HepG2 (cell line): ENCODE results near the gene IQSEC1. TPM values are rescaled to one million over a fixed set of nuclear protein-coding genes. Genes with fewer than 3 reads are reported as not detected.

Experiments used
- ATAC-seq: fragments of 200-7000 bp; cut with Tn5 transposase; 3 replicates; pipeline ENCODE4 v1.9.1; 2020; ENCODE audit warnings: mild to moderate bottlenecking, moderate library complexity
- BruUV-seq: library from RNA; stranded (reverse); fragments of 400-500 nt; replicated peaks from 2 replicates; lab custom pipeline; 2021; lab: Mats Ljungman, UMichigan
- CTCF ChIA-PET: fragments of 300-600 bp; formaldehyde crosslinking; extraction: SDS; loops from one replicate; lab custom pipeline; 2021; ENCODE audit warnings: low total read pairs, inconsistent platforms, low intra/inter-chr PET ratio; lab: Yijun Ruan, JAX
- POLR2A ChIA-PET: fragments of 350-600 bp; sonication (Branson Sonifier 250); formaldehyde crosslinking; loops from one replicate; lab custom pipeline; 2020; ENCODE audit warnings: antibody characterized with exemption, inconsistent platforms; lab: Yijun Ruan, JAX
- DNase-seq: peaks from one replicate; pipeline ENCODE4 v3.0.0-alpha.2; 2015; ENCODE audit warnings: low spot score
- FAIRE-seq: peaks from 3 replicates; lab custom pipeline; 2011; peaks lifted over from hg19 to GRCh38; lab: Jason Lieb, UNC
- H2AFZ ChIP-seq: one replicate; pipeline ENCODE4 v1.6.1; 2011; ENCODE audit warnings: low read length, inconsistent platforms
- H3K27ac ChIP-seq: fragments of 300-600 bp; 3 replicates; pipeline ENCODE4 v1.8.0; 2011; ENCODE audit warnings: mixed run types, mild to moderate bottlenecking, mixed read lengths, low read length, inconsistent platforms; ENCODE audit not compliant: insufficient read depth; ENCODE audit errors: extremely low read length
- H3K27me3 ChIP-seq, 2 experiments: fragments of 200-600 bp in 1 of 2; 2 replicates in 1 of 2; 3 replicates in 1 of 2; pipeline versions ENCODE4 v1.6.0 to v1.8.0; 2011; ENCODE audit warnings: low read length in 2 of 2, mild to moderate bottlenecking in 2 of 2, moderate library complexity in 2 of 2, inconsistent platforms in 1 of 2; ENCODE audit not compliant: insufficient read depth in 2 of 2, control insufficient read depth in 1 of 2
- H3K36me3 ChIP-seq, 2 experiments: fragments of 200-600 bp in 1 of 2; replicated peaks in 1 of 2; 2 replicates in 1 of 2; 3 replicates in 1 of 2; pipeline versions ENCODE4 v1.5.1 to v1.8.0; 2011; ENCODE audit warnings: low read length in 2 of 2, inconsistent platforms in 1 of 2; ENCODE audit not compliant: insufficient read depth in 2 of 2, control insufficient read depth in 1 of 2
- H3K4me1 ChIP-seq: 2 replicates; pipeline ENCODE4 v1.5.1; 2012; ENCODE audit warnings: low read length, inconsistent platforms; ENCODE audit not compliant: insufficient read depth
- H3K4me2 ChIP-seq: 2 replicates; pipeline ENCODE4 v1.6.0; 2011; ENCODE audit warnings: low read depth, low read length, inconsistent platforms
- H3K4me3 ChIP-seq, 3 experiments: fragments of 200-600 bp in 1 of 3; sonication (generic), shearing (Covaris generic) in 1 of 3; replicated peaks in 1 of 3; 2 replicates each; pipeline ENCODE4 v1.5.1; 2011 to 2016; ENCODE audit warnings: low read length in 3 of 3, inconsistent platforms in 2 of 3, low read depth in 2 of 3, mild to moderate bottlenecking in 2 of 3, control low read depth in 1 of 3, mixed read lengths in 1 of 3; ENCODE audit not compliant: insufficient read depth in 1 of 3
- H3K79me2 ChIP-seq: one replicate; pipeline ENCODE4 v1.6.1; 2011; ENCODE audit warnings: low read length, inconsistent platforms; ENCODE audit not compliant: insufficient read depth
- H3K9ac ChIP-seq: 2 replicates; pipeline ENCODE4 v1.6.0; 2011; ENCODE audit warnings: mild to moderate bottlenecking, low read depth, low read length, inconsistent platforms; ENCODE audit not compliant: insufficient read depth
- H3K9me3 ChIP-seq: 2 replicates; pipeline ENCODE4 v1.5.1; 2012; ENCODE audit warnings: mild to moderate bottlenecking, low read length
- H4K20me1 ChIP-seq: 2 replicates; pipeline ENCODE4 v1.6.0; 2011; ENCODE audit warnings: inconsistent platforms, mild to moderate bottlenecking, low read length, moderate library complexity; ENCODE audit not compliant: insufficient read depth
- KDM1A ChIP-seq: IDR thresholded peaks from 2 replicates; pipeline ENCODE4 v1.6.1; 2016; ENCODE audit warnings: missing compliant biosample characterization
- NONO ChIP-seq, 2 experiments: fragments of 450-650 bp in 1 of 2; sonication (generic) in 1 of 2; formaldehyde crosslinking in 1 of 2; IDR thresholded peaks in 1 of 2; conservative IDR thresholded peaks in 1 of 2; 2 replicates each; pipeline versions ENCODE4 v1.6.1 to v1.8.0; 2017 to 2022; ENCODE audit warnings: mild to moderate bottlenecking in 1 of 2, missing genetic modification reagents in 1 of 2, moderate library complexity in 1 of 2
- ZNF251 ChIP-seq: sonication (generic); formaldehyde crosslinking; IDR thresholded peaks from 2 replicates; pipeline ENCODE4 v1.9.0; 2021; ENCODE audit warnings: mild to moderate bottlenecking, missing genetic modification reagents
- ZNF512 ChIP-seq: sonication (generic); formaldehyde crosslinking; IDR thresholded peaks from 2 replicates; pipeline ENCODE4 v1.4.0; 2020; ENCODE audit warnings: mild to moderate bottlenecking, missing genetic modification reagents
- ZNF746 ChIP-seq: sonication (generic); formaldehyde crosslinking; IDR thresholded peaks from 2 replicates; pipeline ENCODE4 v1.8.0; 2022; ENCODE audit warnings: mild to moderate bottlenecking, missing genetic modification reagents
- WGBS: methylation state at CpG from one replicate; pipeline ENCODE4 v1.1.6; 2017; ENCODE audit warnings: low lambda C conversion rate; 5-methylcytosine and 5-hydroxymethylcytosine counted together
- in situ Hi-C: cut with HindIII; loops from 2 replicates; pipeline ENCODE4 v1.10.0; 2017; ENCODE audit warnings: low pct_unique_long_range_greater_than_20kb; ENCODE audit not compliant: extremely low pct_ligation_motif_present
- intact Hi-C: fragments of 100-400 bp; cut with micrococcal nuclease; formaldehyde crosslinking; loops from one replicate; pipeline ENCODE4 v1.10.0; 2022; ENCODE audit not compliant: unreplicated experiment
- polyA plus RNA-seq, 8 experiments: library from polyadenylated mRNA; depleted of rRNA in 3 of 8; stranded (reverse) in 7 of 8; unstranded in 1 of 8; fragments of >200 nt; fragmentation: Illumina TruSeq in 4 of 8; extraction: Trizol in 4 of 8; gene quantifications; 2 replicates each; pipeline versions ENCODE4 v1.2.1 to v1.2.3, GENCODE V29; 2011 to 2016; ENCODE audit warnings: low read depth in 4 of 8, missing spikeins in 1 of 8, mixed read lengths in 1 of 8; ENCODE audit not compliant: insufficient read depth in 1 of 8
- total RNA-seq, 5 experiments: library from RNA; depleted of rRNA; stranded (reverse); fragments of >200 nt; fragmentation: Illumina TruSeq; extraction: Trizol; gene quantifications; 2 replicates each; pipeline ENCODE4 v1.2.3, GENCODE V29; 2016; ENCODE audit warnings: low read depth in 1 of 5
- TF ChIP-seq, protein P1 (sequence below): IDR thresholded peaks from 2 replicates; pipeline ENCODE4 v1.6.1; 2016; ENCODE audit warnings: low read depth, missing genetic modification reagents, missing compliant biosample characterization
- TF ChIP-seq, protein P2 (sequence below): sonication (generic); formaldehyde crosslinking; IDR thresholded peaks from 2 replicates; pipeline ENCODE4 v1.4.0; 2020; ENCODE audit warnings: missing genetic modification reagents

Gene IQSEC1
- total and polyA plus RNA-seq, 2 of the 13 experiments (the other 11 are each of a cell fraction or from before 2014, with no cell fraction given), result 17.4 to 20.2 TPM

DNA sequence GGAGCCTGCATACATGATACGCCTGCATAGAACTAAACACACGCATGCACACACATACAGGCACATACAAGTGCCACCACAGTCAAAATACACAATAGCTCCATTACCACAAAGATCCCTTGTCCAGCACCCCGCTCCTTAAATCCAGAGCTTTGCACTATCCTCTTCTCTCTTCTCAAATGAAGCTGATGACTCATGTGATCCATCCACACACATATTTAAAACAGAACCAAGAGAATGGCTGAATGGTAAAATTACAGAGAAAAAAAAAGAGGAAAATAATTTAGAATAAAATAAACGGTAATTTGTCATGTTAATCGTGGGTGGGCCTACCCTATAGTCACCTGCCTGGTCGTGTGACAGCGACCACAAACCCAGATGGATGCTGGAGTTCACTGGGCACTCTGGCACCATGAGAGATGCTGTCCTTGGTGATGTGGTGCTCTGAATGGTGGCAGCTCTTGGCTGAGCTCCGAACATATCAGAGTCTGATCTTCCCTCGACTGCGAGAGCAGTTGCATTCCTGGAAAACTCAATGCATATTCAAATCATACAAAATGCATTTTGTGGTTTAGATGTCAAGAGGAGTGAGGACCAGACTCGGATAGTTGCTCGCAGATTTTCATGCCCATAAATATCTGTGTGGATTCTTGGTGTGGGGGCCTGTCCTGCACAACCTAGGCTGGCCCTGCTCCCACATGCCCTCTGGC lies 8.9 kb downstream of the IQSEC1 start (continued):
- TF ChIP-seq ZNF251 (CRISPR knock-in tag), result no peak
- TF ChIP-seq, protein P1, sequence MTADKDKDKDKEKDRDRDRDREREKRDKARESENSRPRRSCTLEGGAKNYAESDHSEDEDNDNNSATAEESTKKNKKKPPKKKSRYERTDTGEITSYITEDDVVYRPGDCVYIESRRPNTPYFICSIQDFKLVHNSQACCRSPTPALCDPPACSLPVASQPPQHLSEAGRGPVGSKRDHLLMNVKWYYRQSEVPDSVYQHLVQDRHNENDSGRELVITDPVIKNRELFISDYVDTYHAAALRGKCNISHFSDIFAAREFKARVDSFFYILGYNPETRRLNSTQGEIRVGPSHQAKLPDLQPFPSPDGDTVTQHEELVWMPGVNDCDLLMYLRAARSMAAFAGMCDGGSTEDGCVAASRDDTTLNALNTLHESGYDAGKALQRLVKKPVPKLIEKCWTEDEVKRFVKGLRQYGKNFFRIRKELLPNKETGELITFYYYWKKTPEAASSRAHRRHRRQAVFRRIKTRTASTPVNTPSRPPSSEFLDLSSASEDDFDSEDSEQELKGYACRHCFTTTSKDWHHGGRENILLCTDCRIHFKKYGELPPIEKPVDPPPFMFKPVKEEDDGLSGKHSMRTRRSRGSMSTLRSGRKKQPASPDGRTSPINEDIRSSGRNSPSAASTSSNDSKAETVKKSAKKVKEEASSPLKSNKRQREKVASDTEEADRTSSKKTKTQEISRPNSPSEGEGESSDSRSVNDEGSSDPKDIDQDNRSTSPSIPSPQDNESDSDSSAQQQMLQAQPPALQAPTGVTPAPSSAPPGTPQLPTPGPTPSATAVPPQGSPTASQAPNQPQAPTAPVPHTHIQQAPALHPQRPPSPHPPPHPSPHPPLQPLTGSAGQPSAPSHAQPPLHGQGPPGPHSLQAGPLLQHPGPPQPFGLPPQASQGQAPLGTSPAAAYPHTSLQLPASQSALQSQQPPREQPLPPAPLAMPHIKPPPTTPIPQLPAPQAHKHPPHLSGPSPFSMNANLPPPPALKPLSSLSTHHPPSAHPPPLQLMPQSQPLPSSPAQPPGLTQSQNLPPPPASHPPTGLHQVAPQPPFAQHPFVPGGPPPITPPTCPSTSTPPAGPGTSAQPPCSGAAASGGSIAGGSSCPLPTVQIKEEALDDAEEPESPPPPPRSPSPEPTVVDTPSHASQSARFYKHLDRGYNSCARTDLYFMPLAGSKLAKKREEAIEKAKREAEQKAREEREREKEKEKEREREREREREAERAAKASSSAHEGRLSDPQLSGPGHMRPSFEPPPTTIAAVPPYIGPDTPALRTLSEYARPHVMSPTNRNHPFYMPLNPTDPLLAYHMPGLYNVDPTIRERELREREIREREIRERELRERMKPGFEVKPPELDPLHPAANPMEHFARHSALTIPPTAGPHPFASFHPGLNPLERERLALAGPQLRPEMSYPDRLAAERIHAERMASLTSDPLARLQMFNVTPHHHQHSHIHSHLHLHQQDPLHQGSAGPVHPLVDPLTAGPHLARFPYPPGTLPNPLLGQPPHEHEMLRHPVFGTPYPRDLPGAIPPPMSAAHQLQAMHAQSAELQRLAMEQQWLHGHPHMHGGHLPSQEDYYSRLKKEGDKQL (CRISPR knock-in tag), result no peak
- no peak for TF ChIP-seq ZNF746 (CRISPR knock-in tag)

GRCh38 chr3:13063225-13063624 lies 10.0 kb downstream of the IQSEC1 start:
- no peaks in the 10 kb centered on the region for H3K4me1 ChIP-seq
- CTCF ChIA-PET, result no interaction called here
- TF ChIP-seq ZNF512 (CRISPR knock-in tag), result no peak
- TF ChIP-seq, protein P2, sequence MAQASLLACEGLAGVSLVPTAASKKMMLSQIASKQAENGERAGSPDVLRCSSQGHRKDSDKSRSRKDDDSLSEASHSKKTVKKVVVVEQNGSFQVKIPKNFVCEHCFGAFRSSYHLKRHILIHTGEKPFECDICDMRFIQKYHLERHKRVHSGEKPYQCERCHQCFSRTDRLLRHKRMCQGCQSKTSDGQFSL, result no peak
- TF ChIP-seq KDM1A (CRISPR knock-in tag), result no peak
- no peak for TF ChIP-seq NONO (IDR thresholded peaks at IDR 0.05)
- no peak for TF ChIP-seq NONO (CRISPR knock-in tag; conservative IDR thresholded peaks at IDR 0.05)
- TF ChIP-seq, all 625 proteins: peak for 0
- Histone ChIP-seq H3K27ac (no peak overlapping the region), H3K36me3 (no peaks in the 10 kb centered on the region), H4K20me1 (no peaks in the 10 kb centered on the region), H3K9me3 (no peaks in the 10 kb centered on the region), H3K4me3 (no peak overlapping the region), H3K27me3 (no peaks in the 10 kb centered on the region), H3K79me2 (no peaks in the 10 kb centered on the region), H2AFZ (no peak overlapping the region), H3K9ac (no peak overlapping the region), H3K4me2 (no peak overlapping the region)
- ATAC-seq, result no peak
- POLR2A ChIA-PET, result no interaction called here
- in situ Hi-C loops, result no loop called here
- no peak for DNase-seq
- intact Hi-C loops, result no loop called here
- WGBS, result 100% methylated on average over 2 of the region's 3 CpGs
- no TSS peak for BruUV-seq
- no peak for FAIRE-seq
